ENCODE data around the gene TMC1.

TMC1 gene

GRCh38 chr9:72649127-72649442 is 127.7 kb downstream of the TMC1 start:
- Histone ChIP-seq H3K4me2 (ENCODE audit: low read length) (no peak overlapping the region), H3K27ac (no peak overlapping the region), H3K79me2 (no peaks in the 10 kb centered on the region), H3K4me3 (ENCODE audit: low read depth, low read length) (no peak overlapping the region), H3K4me1 (no peaks in the 10 kb centered on the region), H3K9ac (no peak overlapping the region), H2AFZ (no peak overlapping the region), H3K27me3 (ENCODE audit: control insufficient read depth, insufficient read depth, low read length) (no peaks in the 10 kb centered on the region), H3K36me3 (ENCODE audit: control insufficient read depth, insufficient read depth, low read length) (no peaks in the 10 kb centered on the region), H3K9me3 (ENCODE audit: control insufficient read depth, low read length) (no peaks in the 10 kb centered on the region)
- no peak for TF ChIP-seq CTCF (IDR thresholded peaks at IDR 0.05)

- H3K4me1 ChIP-seq, result no peaks in the 10 kb centered on the region
- H3K27ac ChIP-seq, result no peak overlapping the region
- no peaks in the 10 kb centered on the region for H3K27me3 ChIP-seq (ENCODE audit: control insufficient read depth, insufficient read depth, low read length)
- H3K79me2 ChIP-seq, result no peaks in the 10 kb centered on the region
- H3K4me3 ChIP-seq (ENCODE audit: low read depth, low read length), result no peak overlapping the region
- no peaks in the 10 kb centered on the region for H3K9me3 ChIP-seq (ENCODE audit: control insufficient read depth, low read length)
- H3K4me2 ChIP-seq (ENCODE audit: low read length), result no peak overlapping the region
- TF ChIP-seq CTCF (IDR thresholded peaks at IDR 0.05), result no peak
- no peak overlapping the region for H2AFZ ChIP-seq
- no peak overlapping the region for H3K9ac ChIP-seq
- no peaks in the 10 kb centered on the region for H3K36me3 ChIP-seq (ENCODE audit: control insufficient read depth, insufficient read depth, low read length)
These were observed 128.8 kb downstream of the TMC1 start for GRCh38 chr9:72650206-72650605.

GRCh38 chr9:72656021-72656420 is 134.6 kb downstream of the TMC1 start:
- Histone ChIP-seq H2AFZ (no peak overlapping the region), H3K27ac (no peak overlapping the region), H3K4me3 (ENCODE audit: low read depth, low read length) (no peak overlapping the region)

GRCh38 chr9:72657023-72657422 is 135.6 kb downstream of the TMC1 start:
- no peak overlapping the region for H3K27ac ChIP-seq
- H3K4me3 ChIP-seq (ENCODE audit: low read depth, low read length), result no peak overlapping the region
- H3K4me1 ChIP-seq, result no peaks in the 10 kb centered on the region
- H3K9me3 ChIP-seq (ENCODE audit: control insufficient read depth, low read length), result no peaks in the 10 kb centered on the region
- no peak for TF ChIP-seq CTCF (IDR thresholded peaks at IDR 0.05)
- H2AFZ ChIP-seq, result no peak overlapping the region
- no peaks in the 10 kb centered on the region for H3K36me3 ChIP-seq (ENCODE audit: control insufficient read depth, insufficient read depth, low read length)
- no peak overlapping the region for H3K9ac ChIP-seq
- H3K79me2 ChIP-seq, result no peaks in the 10 kb centered on the region
- no peak overlapping the region for H3K4me2 ChIP-seq (ENCODE audit: low read length)
- no peaks in the 10 kb centered on the region for H3K27me3 ChIP-seq (ENCODE audit: control insufficient read depth, insufficient read depth, low read length)

More at GRCh38 chr9:72656021-72656420, 134.6 kb downstream of the TMC1 start:
- no peaks in the 10 kb centered on the region for H3K79me2 ChIP-seq
- no peak for TF ChIP-seq CTCF (IDR thresholded peaks at IDR 0.05)
- H3K4me1 ChIP-seq, result no peaks in the 10 kb centered on the region
- H3K36me3 ChIP-seq (ENCODE audit: control insufficient read depth, insufficient read depth, low read length), result no peaks in the 10 kb centered on the region
- no peak overlapping the region for H3K4me2 ChIP-seq (ENCODE audit: low read length)
- no peaks in the 10 kb centered on the region for H3K9me3 ChIP-seq (ENCODE audit: control insufficient read depth, low read length)
- no peak overlapping the region for H3K9ac ChIP-seq
- H3K27me3 ChIP-seq (ENCODE audit: control insufficient read depth, insufficient read depth, low read length), result no peaks in the 10 kb centered on the region

GRCh38 chr9:72658703-72659102 is 137.3 kb downstream of the TMC1 start:
- H3K4me1 ChIP-seq, result no peaks in the 10 kb centered on the region
- no peaks in the 10 kb centered on the region for H3K36me3 ChIP-seq (ENCODE audit: control insufficient read depth, insufficient read depth, low read length)
- no peaks in the 10 kb centered on the region for H3K9me3 ChIP-seq (ENCODE audit: control insufficient read depth, low read length)
- no peak overlapping the region for H3K4me2 ChIP-seq (ENCODE audit: low read length)
- H3K4me3 ChIP-seq (ENCODE audit: low read depth, low read length), result no peak overlapping the region
- no peaks in the 10 kb centered on the region for H3K27me3 ChIP-seq (ENCODE audit: control insufficient read depth, insufficient read depth, low read length)
- no peak overlapping the region for H2AFZ ChIP-seq
- no peaks in the 10 kb centered on the region for H3K79me2 ChIP-seq
- H3K9ac ChIP-seq, result no peak overlapping the region
- H3K27ac ChIP-seq, result no peak overlapping the region
- no peak for TF ChIP-seq CTCF (IDR thresholded peaks at IDR 0.05)

Measured in parathyroid adenoma (tissue), 2 donors.